HFF-Myc (cell line): ENCODE results near the gene MAK.

Experiments
- DNase-seq: peaks from one replicate; pipeline ENCODE4 v3.0.0-alpha.2; 2011; ENCODE audit warnings: low read depth; ENCODE audit errors: extremely low read depth
- H3K4me3 ChIP-seq: replicated peaks from 2 replicates; pipeline ENCODE4 v1.5.1; 2011; ENCODE audit warnings: low read depth, mild to moderate bottlenecking, control low read depth, low read length
- TF ChIP-seq, protein P1 (sequence below): IDR thresholded peaks from 2 replicates; pipeline ENCODE4 v1.5.1; 2012; ENCODE audit warnings: mild to moderate bottlenecking, low read depth, low read length, control low read depth; ENCODE audit errors: missing control alignments

MAK gene

DNA sequence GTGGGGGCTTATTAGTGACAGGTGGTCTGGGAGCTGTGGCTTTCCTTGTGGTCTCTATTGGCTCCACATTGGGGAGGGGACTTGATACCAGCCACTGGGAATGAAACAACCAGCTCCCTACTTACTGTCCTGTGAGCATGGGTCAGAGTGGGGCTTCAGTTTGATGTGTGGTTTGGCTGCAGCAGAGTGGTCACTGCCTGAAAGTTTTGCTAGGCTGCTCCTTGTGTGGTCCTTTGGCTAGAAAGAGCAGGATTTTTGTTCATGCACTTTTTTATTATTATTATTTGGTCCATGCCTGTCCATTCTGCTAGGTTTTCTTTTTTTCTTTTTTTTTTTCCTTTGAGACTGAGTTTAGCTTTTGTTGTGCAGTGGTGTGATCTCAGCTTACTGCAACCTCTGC lies 98.3 kb downstream of the MAK start:
- H3K4me3 ChIP-seq = no peak overlapping the region
- TF ChIP-seq, protein P1, sequence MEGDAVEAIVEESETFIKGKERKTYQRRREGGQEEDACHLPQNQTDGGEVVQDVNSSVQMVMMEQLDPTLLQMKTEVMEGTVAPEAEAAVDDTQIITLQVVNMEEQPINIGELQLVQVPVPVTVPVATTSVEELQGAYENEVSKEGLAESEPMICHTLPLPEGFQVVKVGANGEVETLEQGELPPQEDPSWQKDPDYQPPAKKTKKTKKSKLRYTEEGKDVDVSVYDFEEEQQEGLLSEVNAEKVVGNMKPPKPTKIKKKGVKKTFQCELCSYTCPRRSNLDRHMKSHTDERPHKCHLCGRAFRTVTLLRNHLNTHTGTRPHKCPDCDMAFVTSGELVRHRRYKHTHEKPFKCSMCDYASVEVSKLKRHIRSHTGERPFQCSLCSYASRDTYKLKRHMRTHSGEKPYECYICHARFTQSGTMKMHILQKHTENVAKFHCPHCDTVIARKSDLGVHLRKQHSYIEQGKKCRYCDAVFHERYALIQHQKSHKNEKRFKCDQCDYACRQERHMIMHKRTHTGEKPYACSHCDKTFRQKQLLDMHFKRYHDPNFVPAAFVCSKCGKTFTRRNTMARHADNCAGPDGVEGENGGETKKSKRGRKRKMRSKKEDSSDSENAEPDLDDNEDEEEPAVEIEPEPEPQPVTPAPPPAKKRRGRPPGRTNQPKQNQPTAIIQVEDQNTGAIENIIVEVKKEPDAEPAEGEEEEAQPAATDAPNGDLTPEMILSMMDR = no peak
- no peak for DNase-seq

DNA sequence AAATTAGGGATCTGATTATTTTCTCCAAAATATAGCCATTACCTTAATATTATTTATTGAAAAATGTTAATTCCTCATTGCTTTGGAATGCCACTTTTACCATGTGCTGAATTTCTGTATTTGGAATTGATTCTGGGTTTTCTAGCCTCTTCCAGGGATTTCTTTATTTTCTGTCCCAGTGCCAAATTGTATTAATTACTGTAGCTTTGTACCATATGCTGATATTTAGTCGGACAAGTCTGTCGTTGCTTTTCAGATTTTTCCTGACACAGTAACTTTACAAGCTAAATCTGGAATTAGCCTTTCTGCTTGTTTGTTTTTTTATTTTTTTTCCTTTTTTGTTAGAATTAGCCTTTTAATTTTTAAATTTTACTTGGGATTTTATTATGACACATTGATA lies 101.6 kb downstream of the MAK start:
- TF ChIP-seq, protein P1 = no peak
- DNase-seq = no peak
- H3K4me3 ChIP-seq = no peak overlapping the region

DNA sequence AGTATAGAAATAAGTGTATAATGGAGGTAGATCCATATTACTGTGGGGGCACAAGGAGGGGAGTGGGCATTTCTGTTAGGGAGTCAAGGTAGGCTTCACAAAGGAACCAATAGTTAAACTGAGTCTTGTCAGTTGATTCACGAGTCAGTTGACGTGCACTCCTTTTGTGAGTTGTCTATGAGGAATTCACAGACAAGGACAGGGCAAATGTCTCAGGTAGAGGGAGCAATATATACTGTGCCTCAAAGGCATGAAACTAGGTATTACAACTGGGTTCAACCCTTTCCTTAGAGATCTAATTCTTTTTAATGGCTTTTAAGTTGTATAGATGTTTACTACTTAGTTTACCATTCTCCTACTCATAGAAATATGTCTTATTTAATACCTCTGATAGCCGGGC lies 104.5 kb downstream of the MAK start:
- no peak for DNase-seq
- TF ChIP-seq, protein P1 = no peak
- no peak overlapping the region for H3K4me3 ChIP-seq

DNA sequence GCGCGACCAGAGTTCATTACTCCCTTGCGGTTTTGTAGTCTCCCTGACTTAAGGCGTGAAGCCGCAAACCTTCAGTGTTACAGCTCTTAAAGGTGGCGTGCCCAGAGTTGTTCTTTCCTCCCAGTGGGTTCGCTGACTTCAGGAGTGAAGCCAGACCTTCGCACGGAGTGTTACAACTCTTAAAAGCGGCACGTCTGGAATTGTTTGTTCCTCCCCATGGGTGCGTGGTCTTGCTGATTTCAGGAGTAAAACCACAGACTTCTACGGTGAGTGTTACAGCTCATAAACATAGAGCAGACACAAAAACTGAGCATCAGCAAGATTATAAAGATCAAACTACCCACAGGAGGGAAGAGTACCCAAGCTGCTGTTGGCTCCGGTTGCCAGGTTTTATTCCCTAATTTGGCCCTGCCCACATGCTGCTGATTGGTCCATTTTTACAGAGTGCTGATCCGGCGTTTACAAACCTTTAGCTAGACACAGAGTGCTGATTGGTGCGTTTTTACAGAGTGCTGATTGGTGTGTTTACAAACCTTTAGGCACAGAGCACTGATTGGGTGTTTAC lies 105.1 kb downstream of the MAK start:
- no peak for DNase-seq
- TF ChIP-seq, protein P1 = no peak
- H3K4me3 ChIP-seq = no peak overlapping the region

DNA sequence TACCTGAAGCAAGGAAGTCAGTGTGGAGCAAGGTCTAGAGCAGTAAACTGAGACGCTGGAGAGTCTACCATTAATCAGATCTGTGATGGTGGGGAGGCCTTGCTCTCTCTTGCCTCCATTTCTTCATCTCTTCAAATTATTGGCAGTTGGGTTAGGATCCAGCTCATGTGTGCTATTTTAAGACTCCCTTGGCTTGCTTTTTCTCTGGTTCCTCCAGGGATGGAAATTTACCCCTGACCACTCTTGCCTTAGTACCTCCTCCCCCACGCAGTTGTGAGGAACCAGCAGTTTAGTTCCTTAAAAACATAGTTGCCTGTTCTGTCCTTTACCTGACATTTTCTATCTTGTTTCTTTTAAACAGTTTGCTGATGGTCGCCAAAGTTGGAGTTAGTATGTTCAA lies 108.1 kb downstream of the MAK start:
- TF ChIP-seq, protein P1 = no peak
- no peak for DNase-seq
- H3K4me3 ChIP-seq = no peak overlapping the region

DNA sequence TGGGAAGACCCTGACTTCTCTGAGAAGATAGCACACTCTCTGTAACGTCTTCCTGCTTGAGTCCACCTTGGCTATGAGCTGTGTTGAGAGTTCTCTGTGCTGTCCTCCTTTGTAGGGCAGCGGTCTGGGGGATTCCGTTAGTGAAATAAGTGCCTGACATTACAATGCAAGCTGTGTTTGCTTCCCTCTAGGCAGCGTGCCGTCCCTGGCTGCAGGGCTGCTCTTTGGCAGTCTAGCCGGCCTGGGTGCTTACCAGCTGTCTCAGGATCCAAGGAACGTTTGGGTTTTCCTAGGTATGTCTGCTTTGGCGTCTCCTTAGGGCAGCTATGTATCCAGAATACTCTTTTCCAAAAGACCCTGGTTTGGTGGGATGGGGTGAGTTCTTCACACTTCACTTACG lies 112.6 kb downstream of the MAK start:
- no peak overlapping the region for H3K4me3 ChIP-seq
- TF ChIP-seq, protein P1 = no peak
- no peak for DNase-seq

DNA sequence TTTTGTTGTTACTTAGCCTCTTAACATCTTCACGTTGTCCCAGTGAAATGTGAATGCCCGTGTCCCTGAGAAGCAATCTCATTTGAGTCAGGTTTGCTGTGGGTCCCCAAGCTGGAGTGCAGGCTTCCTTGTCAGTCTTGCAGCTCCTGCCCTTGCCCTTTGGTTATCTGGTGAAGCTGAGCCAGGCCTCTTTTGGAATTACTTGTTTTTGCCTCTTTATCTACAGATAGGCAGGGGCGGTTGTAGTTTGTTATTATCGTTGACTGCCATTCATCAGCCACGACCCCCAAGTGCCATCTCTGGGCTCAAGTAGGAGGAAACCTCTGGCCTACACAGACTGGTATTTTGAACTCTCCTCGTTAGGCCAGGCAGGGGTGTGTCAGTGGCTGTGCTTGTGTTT lies 113.3 kb downstream of the MAK start:
- H3K4me3 ChIP-seq = no peak overlapping the region
- TF ChIP-seq, protein P1 = no peak

More for the DNA sequence above, 113.3 kb downstream of the MAK start:
- no peak for DNase-seq
